K562 (cell line): ENCODE data around the gene ADCY9. TPM values are rescaled to one million over a fixed set of nuclear protein-coding genes. Genes with fewer than 3 reads are reported as not detected.

Experiments
- ATAC-seq: fragments of 200-7000 bp; cut with Tn5 transposase; 3 replicates; pipeline ENCODE4 v1.9.1; 2020; ENCODE audit warnings: moderate library complexity
- BruUV-seq: library from RNA; stranded (reverse); fragments of 400-500 nt; replicated peaks from 2 replicates; lab custom pipeline; 2021; lab: Mats Ljungman, UMichigan
- CTCF ChIA-PET: fragments of 300-600 bp; formaldehyde crosslinking; extraction: SDS; loops from one replicate; lab custom pipeline; 2021; ENCODE audit warnings: low intra/inter-chr PET ratio; lab: Yijun Ruan, JAX
- POLR2A ChIA-PET: fragments of 300-600, 350-650 bp; sonication (Branson Sonifier 250); formaldehyde crosslinking; extraction: SDS; loops from one replicate; lab custom pipeline; 2021; ENCODE audit warnings: antibody characterized with exemption, inconsistent platforms; lab: Yijun Ruan, JAX
- DNase-seq, 4 experiments: peaks; one replicate each; pipeline versions ENCODE4 v3.0.0 to v3.0.0-alpha.2; 2011 to 2018; ENCODE audit warnings: low spot score in 3 of 4, mixed read lengths in 3 of 4; ENCODE audit errors: extremely low read depth in 1 of 4
- FAIRE-seq: peaks from 2 replicates; lab custom pipeline; 2011; peaks lifted over from hg19 to GRCh38; lab: Jason Lieb, UNC
- H2AFZ ChIP-seq: 2 replicates; pipeline ENCODE4 v1.6.0; 2011; ENCODE audit warnings: low read depth, low read length, control low read depth, inconsistent platforms
- H3K27ac ChIP-seq: fragments of 200-600 bp; 3 replicates; pipeline ENCODE4 v1.8.0; 2011; ENCODE audit warnings: low read depth, mild to moderate bottlenecking, control low read depth, inconsistent platforms, low read length, moderate library complexity, mixed read lengths; ENCODE audit errors: extremely low read depth
- H3K27me3 ChIP-seq, 2 experiments: fragments of 300-600 bp in 1 of 2; 2 replicates in 1 of 2; 3 replicates in 1 of 2; pipeline versions ENCODE4 v1.6.0 to v1.8.0; 2011; ENCODE audit warnings: inconsistent platforms in 2 of 2, low read length in 2 of 2, mild to moderate bottlenecking in 1 of 2, mixed read lengths in 1 of 2, moderate library complexity in 1 of 2; ENCODE audit not compliant: control insufficient read depth in 2 of 2, insufficient read depth in 2 of 2
- H3K36me3 ChIP-seq: fragments of 300-600 bp; 3 replicates; pipeline ENCODE4 v1.8.0; 2011; ENCODE audit warnings: mild to moderate bottlenecking, low read length, inconsistent platforms; ENCODE audit not compliant: control insufficient read depth, insufficient read depth
- H3K4me1 ChIP-seq, 2 experiments: fragments of 200-600 bp in 1 of 2; replicated peaks in 1 of 2; 2 replicates in 1 of 2; 3 replicates in 1 of 2; pipeline versions ENCODE4 v1.5.1 to v1.8.0; 2011; ENCODE audit warnings: inconsistent platforms in 2 of 2, low read length in 2 of 2, mild to moderate bottlenecking in 1 of 2, mixed read lengths in 1 of 2, moderate library complexity in 1 of 2; ENCODE audit not compliant: control insufficient read depth in 2 of 2, insufficient read depth in 2 of 2
- H3K4me2 ChIP-seq: 2 replicates; pipeline ENCODE4 v1.6.1; 2011; ENCODE audit warnings: low read length, control low read depth, inconsistent platforms, mixed read lengths; ENCODE audit not compliant: insufficient read depth
- H3K4me3 ChIP-seq: fragments of 200-600 bp; sonication (generic), shearing (Covaris generic); 2 replicates; pipeline ENCODE4 v1.5.1; 2016; ENCODE audit warnings: control low read depth, inconsistent platforms
- H3K79me2 ChIP-seq: fragments of 200-600 bp; 3 replicates; pipeline ENCODE4 v1.8.0; 2011; ENCODE audit warnings: low read length, inconsistent platforms; ENCODE audit not compliant: control insufficient read depth, insufficient read depth
- H3K9ac ChIP-seq, 2 experiments: 2 replicates each; pipeline versions ENCODE4 v1.6.0 to v1.6.1; 2011; ENCODE audit warnings: low read depth in 2 of 2, low read length in 2 of 2, control low read depth in 1 of 2, inconsistent platforms in 1 of 2, mild to moderate bottlenecking in 1 of 2, mixed read lengths in 1 of 2; ENCODE audit not compliant: insufficient read depth in 1 of 2
- H3K9me1 ChIP-seq: one replicate; pipeline ENCODE4 v1.6.0; 2011; ENCODE audit warnings: inconsistent platforms, mild to moderate bottlenecking, low read length, moderate library complexity; ENCODE audit not compliant: control insufficient read depth, insufficient read depth
- H3K9me3 ChIP-seq: replicated peaks from 2 replicates; pipeline ENCODE4 v1.5.1; 2011; ENCODE audit warnings: low read depth, low read length, inconsistent platforms; ENCODE audit not compliant: control insufficient read depth, insufficient read depth
- H4K20me1 ChIP-seq: replicated peaks from 2 replicates; pipeline ENCODE4 v1.6.1; 2011; ENCODE audit warnings: low read length, inconsistent platforms, mixed read lengths; ENCODE audit not compliant: control insufficient read depth, insufficient read depth
- ELF4 ChIP-seq: fragments of 450-650 bp; formaldehyde crosslinking; IDR thresholded peaks from 2 replicates; pipeline ENCODE4 v1.4.0; 2022; ENCODE audit warnings: missing genetic modification characterization
- MEF2A ChIP-seq: IDR thresholded peaks from 2 replicates; pipeline ENCODE4 v1.6.1; 2011; ENCODE audit warnings: low read depth, mild to moderate bottlenecking, low read length, moderate library complexity; ENCODE audit not compliant: control insufficient read depth
- MXI1 ChIP-seq: IDR thresholded peaks from 2 replicates; pipeline ENCODE4 v1.6.1; 2011; ENCODE audit warnings: low read depth, mild to moderate bottlenecking, improper control_type of control experiment, low read length
- NFATC3 ChIP-seq: fragments of 450-650 bp; IDR thresholded peaks from 2 replicates; pipeline ENCODE4 v1.6.1; 2017; ENCODE audit warnings: mild to moderate bottlenecking
- NFXL1 ChIP-seq: fragments of 450-650 bp; formaldehyde crosslinking; IDR thresholded peaks from 2 replicates; pipeline ENCODE4 v1.4.0; 2021; ENCODE audit warnings: mild to moderate bottlenecking
- NR4A1 ChIP-seq, 2 experiments: fragments of 250-450 bp in 1 of 2; fragments of 450-650 bp in 1 of 2; sonication (Bioruptor Pico) in 1 of 2; IDR thresholded peaks; 2 replicates each; pipeline versions ENCODE4 v1.4.0 to v1.6.1; 2016 to 2020; ENCODE audit warnings: mild to moderate bottlenecking in 2 of 2, missing compliant biosample characterization in 1 of 2, missing genetic modification characterization in 1 of 2, moderate library complexity in 1 of 2
- RBM14 ChIP-seq: fragments of 200-400 bp; formaldehyde crosslinking; IDR thresholded peaks from 2 replicates; pipeline ENCODE4 v1.6.1; 2018; ENCODE audit warnings: low read depth, mild to moderate bottlenecking, low read length, moderate library complexity, borderline replicate concordance; ENCODE audit not compliant: insufficient read depth
- SLC30A9 ChIP-seq: fragments of 250-450 bp; sonication (Bioruptor Pico); IDR thresholded peaks from 2 replicates; pipeline ENCODE4 v1.8.0; 2022; ENCODE audit warnings: mild to moderate bottlenecking, moderate library complexity
- ZKSCAN8 ChIP-seq: fragments of 200-800 bp; sonication (Bioruptor generic); IDR thresholded peaks from 2 replicates; pipeline ENCODE4 v1.6.1; 2016; ENCODE audit warnings: missing genetic modification characterization, missing compliant biosample characterization
- ZNF311 ChIP-seq: fragments of 250-450 bp; sonication (Bioruptor Pico); IDR thresholded peaks from 2 replicates; pipeline ENCODE4 v1.4.0; 2020; ENCODE audit warnings: mild to moderate bottlenecking, moderate library complexity
- WGBS: fragments of 100-300 bp; shearing (Covaris generic); methylation state at CpG from one replicate; pipeline ENCODE4 v1.1.6; 2016; ENCODE audit warnings: low coverage, mixed read lengths; ENCODE audit not compliant: insufficient coverage; ENCODE audit errors: missing lambda C conversion rate; 5-methylcytosine and 5-hydroxymethylcytosine counted together
- in situ Hi-C: fragments of 300-500 bp; cut with MboI; formaldehyde crosslinking; loops from 4 replicates; pipeline ENCODE4 v1.15.0; 2018; ENCODE audit warnings: inconsistent platforms, mixed read lengths
- intact Hi-C: fragments of 100-400 bp; cut with micrococcal nuclease; formaldehyde crosslinking; loops from 2 replicates; pipeline ENCODE4 v1.14.2; 2022
- polyA plus RNA-seq, 8 experiments: library from polyadenylated mRNA; depleted of rRNA in 4 of 8; stranded (reverse) in 5 of 8; unstranded in 3 of 8; fragments of >200 nt; fragmentation: Nextera tagmentation in 2 of 8; fragmentation: Illumina TruSeq in 1 of 8; extraction: Ambion mirVana in 2 of 8; extraction: Trizol in 1 of 8; gene quantifications; 2 replicates each; pipeline versions ENCODE4 v1.2.1 to v1.2.3, GENCODE V29; 2011 to 2014; ENCODE audit warnings: inconsistent platforms in 1 of 8, missing spikeins in 1 of 8
- total RNA-seq, 7 experiments: library from RNA; depleted of rRNA in 6 of 7; stranded (reverse); fragments of >200 nt in 6 of 7; fragmentation: Illumina TruSeq in 2 of 7; extraction: Trizol in 2 of 7; gene quantifications; 2 replicates each; pipeline versions ENCODE4 v1.2.1 to v1.2.3, GENCODE V29; 2011 to 2021; ENCODE audit warnings: low replicate concordance in 1 of 7
- TF ChIP-seq, protein P1 (sequence below): sonication (generic); formaldehyde crosslinking; IDR thresholded peaks from 2 replicates; pipeline ENCODE4 v1.8.1; 2023; ENCODE audit warnings: mild to moderate bottlenecking, missing genetic modification reagents
- TF ChIP-seq, protein P2 (sequence below), 3 experiments: IDR thresholded peaks in 2 of 3; conservative IDR thresholded peaks in 1 of 3; 2 replicates each; pipeline ENCODE4 v1.5.1; 2011 to 2012; ENCODE audit warnings: low read length in 3 of 3, mild to moderate bottlenecking in 3 of 3, control low read depth in 2 of 3, improper control_type of control experiment in 1 of 3, inconsistent platforms in 1 of 3, low read depth in 1 of 3, mixed read lengths in 1 of 3, moderate library complexity in 1 of 3; ENCODE audit not compliant: insufficient read depth in 2 of 3
- TF ChIP-seq, protein P3 (sequence below): fragments of 450-650 bp; IDR thresholded peaks from 2 replicates; pipeline ENCODE4 v1.6.1; 2016; ENCODE audit warnings: borderline replicate concordance

Gene ADCY9
- total and polyA plus RNA-seq, 9 of the 15 experiments (the other 6 are each of a cell fraction or from before 2014, with no cell fraction given): 0.03 to 0.29 (median 0.17) TPM

DNA sequence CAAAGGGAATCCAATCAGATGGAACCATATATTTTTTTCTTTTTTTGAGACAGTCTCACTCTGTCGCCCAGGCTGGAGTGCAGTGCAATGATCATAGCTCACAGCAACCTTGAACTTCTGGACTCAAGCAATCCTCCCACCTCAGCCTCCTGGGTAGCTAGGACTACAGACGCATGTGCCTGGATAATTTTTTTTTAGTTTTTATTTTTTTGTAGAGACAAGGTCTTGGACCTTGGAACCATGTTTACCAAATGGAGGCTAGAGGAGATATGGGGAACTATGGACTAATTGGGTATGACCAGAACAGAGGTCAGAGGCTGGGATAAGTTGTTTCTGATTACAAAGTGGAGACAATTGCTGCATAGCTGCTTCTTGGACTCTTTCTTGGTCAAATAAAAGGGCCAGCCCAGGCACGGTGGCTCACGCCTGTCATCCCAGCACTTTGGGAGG is 41.2 kb upstream of the ADCY9 start:
- H3K9me3 ChIP-seq: no peaks in the 10 kb centered on the region
- H3K9ac ChIP-seq: no peak overlapping the region
- peaks cover 22 to 38% of the 10 kb centered on the region in 2 experiments for H3K27me3 ChIP-seq
- no peak overlapping the region for H3K4me3 ChIP-seq
- H3K36me3 ChIP-seq: no peaks in the 10 kb centered on the region
- no TSS peak for BruUV-seq
- H3K27ac ChIP-seq: no peak overlapping the region
- POLR2A ChIA-PET: interaction anchor here (1.1 kb wide), 1 partner anchor 12 kb away, joined by 3 read pairs; no protein-coding TSS in a partner anchor
- H4K20me1 ChIP-seq: no peaks in the 10 kb centered on the region
- DNase-seq: no peak
- CTCF ChIA-PET: no interaction called here
- in situ Hi-C loops: no loop called here
- FAIRE-seq: no peak
- WGBS: 0% methylated on average over 4 of the region's 4 CpGs
- intact Hi-C loops: no loop called here
- H3K9me1 ChIP-seq: no peaks in the 10 kb centered on the region
- H3K4me1 ChIP-seq: no peaks in the 10 kb centered on the region; a peak in 1 of 5 replicates
- H2AFZ ChIP-seq: no peak overlapping the region
- no peaks in the 10 kb centered on the region for H3K79me2 ChIP-seq
- no peak overlapping the region for H3K4me2 ChIP-seq
- no peak for ATAC-seq
- no peak for TF ChIP-seq SLC30A9 (CRISPR knock-in tag)
- TF ChIP-seq, protein P1, sequence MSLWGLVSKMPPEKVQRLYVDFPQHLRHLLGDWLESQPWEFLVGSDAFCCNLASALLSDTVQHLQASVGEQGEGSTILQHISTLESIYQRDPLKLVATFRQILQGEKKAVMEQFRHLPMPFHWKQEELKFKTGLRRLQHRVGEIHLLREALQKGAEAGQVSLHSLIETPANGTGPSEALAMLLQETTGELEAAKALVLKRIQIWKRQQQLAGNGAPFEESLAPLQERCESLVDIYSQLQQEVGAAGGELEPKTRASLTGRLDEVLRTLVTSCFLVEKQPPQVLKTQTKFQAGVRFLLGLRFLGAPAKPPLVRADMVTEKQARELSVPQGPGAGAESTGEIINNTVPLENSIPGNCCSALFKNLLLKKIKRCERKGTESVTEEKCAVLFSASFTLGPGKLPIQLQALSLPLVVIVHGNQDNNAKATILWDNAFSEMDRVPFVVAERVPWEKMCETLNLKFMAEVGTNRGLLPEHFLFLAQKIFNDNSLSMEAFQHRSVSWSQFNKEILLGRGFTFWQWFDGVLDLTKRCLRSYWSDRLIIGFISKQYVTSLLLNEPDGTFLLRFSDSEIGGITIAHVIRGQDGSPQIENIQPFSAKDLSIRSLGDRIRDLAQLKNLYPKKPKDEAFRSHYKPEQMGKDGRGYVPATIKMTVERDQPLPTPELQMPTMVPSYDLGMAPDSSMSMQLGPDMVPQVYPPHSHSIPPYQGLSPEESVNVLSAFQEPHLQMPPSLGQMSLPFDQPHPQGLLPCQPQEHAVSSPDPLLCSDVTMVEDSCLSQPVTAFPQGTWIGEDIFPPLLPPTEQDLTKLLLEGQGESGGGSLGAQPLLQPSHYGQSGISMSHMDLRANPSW: no peak
- no peak for TF ChIP-seq NFATC3
- TF ChIP-seq, protein P2, sequence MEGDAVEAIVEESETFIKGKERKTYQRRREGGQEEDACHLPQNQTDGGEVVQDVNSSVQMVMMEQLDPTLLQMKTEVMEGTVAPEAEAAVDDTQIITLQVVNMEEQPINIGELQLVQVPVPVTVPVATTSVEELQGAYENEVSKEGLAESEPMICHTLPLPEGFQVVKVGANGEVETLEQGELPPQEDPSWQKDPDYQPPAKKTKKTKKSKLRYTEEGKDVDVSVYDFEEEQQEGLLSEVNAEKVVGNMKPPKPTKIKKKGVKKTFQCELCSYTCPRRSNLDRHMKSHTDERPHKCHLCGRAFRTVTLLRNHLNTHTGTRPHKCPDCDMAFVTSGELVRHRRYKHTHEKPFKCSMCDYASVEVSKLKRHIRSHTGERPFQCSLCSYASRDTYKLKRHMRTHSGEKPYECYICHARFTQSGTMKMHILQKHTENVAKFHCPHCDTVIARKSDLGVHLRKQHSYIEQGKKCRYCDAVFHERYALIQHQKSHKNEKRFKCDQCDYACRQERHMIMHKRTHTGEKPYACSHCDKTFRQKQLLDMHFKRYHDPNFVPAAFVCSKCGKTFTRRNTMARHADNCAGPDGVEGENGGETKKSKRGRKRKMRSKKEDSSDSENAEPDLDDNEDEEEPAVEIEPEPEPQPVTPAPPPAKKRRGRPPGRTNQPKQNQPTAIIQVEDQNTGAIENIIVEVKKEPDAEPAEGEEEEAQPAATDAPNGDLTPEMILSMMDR (IDR thresholded peaks at IDR 0.05 in 2 of 3, conservative IDR thresholded peaks at IDR 0.05 in 1 of 3; ENCODE audit: insufficient read depth in 2 of 3, low read depth in 1 of 3, low read length in 3 of 3): no peak
- TF ChIP-seq ZNF311: no peak
- TF ChIP-seq RBM14: no peak
- TF ChIP-seq ZKSCAN8: no peak
- TF ChIP-seq MEF2A: no peak
- TF ChIP-seq ELF4: no peak
- TF ChIP-seq MXI1: no peak
- TF ChIP-seq, protein P3, sequence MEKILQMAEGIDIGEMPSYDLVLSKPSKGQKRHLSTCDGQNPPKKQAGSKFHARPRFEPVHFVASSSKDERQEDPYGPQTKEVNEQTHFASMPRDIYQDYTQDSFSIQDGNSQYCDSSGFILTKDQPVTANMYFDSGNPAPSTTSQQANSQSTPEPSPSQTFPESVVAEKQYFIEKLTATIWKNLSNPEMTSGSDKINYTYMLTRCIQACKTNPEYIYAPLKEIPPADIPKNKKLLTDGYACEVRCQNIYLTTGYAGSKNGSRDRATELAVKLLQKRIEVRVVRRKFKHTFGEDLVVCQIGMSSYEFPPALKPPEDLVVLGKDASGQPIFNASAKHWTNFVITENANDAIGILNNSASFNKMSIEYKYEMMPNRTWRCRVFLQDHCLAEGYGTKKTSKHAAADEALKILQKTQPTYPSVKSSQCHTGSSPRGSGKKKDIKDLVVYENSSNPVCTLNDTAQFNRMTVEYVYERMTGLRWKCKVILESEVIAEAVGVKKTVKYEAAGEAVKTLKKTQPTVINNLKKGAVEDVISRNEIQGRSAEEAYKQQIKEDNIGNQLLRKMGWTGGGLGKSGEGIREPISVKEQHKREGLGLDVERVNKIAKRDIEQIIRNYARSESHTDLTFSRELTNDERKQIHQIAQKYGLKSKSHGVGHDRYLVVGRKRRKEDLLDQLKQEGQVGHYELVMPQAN: no peak
- no peak for TF ChIP-seq NR4A1 (CRISPR knock-in tag; IDR thresholded peaks at IDR 0.05)
- TF ChIP-seq NR4A1 (tag; IDR thresholded peaks at IDR 0.05): no peak
- TF ChIP-seq NFXL1 (CRISPR knock-in tag): no peak
